DMS79 (cell line): ENCODE measurements around the gene ADISSP.

Experiments used
- DNase-seq: peaks from one replicate; lab custom pipeline; 2025; lab: John Stamatoyannopoulos, UW

ADISSP gene

GRCh38 chr20:3755269-3755668 lies 12.3 kb downstream of the ADISSP start:
- no peak for DNase-seq

DNA sequence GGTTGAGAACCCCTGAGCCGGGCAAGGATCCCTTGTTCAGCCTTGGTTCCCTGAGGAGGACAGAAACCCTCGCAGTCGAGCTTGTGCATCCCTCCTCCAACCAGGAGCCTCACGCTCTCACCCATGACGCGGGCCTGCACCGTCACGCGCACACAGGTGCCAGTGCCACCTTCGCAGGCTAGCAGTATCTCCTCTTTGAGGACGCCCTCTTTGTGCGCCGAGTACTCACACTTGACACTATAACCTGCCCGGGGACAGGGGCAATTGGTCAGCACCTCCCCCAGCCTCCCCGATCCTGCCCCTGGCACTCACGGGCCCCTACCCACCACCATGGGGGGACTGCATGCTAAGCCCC lies 13.3 kb downstream of the ADISSP start:
- no peak for DNase-seq

DNA sequence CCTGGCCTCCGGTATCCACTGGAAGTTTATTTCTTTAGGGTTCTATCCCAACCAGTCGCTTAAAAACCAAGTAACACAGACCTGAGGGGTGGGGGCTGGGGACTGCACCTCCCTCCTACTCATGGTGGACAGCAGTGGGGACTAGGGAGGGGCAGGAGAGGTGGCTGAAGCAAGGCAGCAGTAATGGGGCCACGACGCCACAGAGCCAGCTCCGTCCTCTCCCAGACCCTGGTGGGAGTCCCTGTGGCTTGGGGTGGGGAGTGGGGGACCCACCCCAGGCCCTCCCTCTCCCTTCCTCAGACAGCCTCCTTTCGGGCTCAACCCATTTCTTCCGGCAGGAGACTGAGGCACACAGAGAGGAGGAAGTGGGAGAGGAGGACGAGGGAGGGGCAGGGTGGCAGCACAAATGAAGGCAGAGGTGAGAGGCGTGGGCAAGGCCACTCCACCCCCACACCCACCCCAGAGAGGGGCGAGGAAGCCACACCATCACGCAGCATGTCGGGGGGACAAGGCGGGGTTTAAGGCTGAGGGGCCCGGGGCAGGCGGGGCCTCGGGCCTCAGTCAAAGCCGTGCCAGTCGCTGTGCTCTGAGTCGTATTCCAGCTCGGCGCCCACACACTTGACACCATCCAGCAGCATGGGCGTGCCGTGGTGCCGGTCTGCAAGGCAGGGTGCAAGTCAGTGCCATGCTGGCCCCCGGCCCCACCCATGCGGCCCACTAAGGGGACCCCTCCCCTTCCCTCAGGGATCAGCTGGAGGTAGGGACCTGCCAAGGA lies 13.9 kb downstream of the ADISSP start:
- no peak for DNase-seq

GRCh38 chr20:3753098-3753497 lies 14.5 kb downstream of the ADISSP start:
- DNase-seq = peak; percentile 41

GRCh38 chr20:3752386-3752759 lies 15.2 kb downstream of the ADISSP start:
- DNase-seq = no peak

- DNase-seq = peak; percentile 92
Measured at GRCh38 chr20:3751675-3752385, 15.7 kb downstream of the ADISSP start.

DNA sequence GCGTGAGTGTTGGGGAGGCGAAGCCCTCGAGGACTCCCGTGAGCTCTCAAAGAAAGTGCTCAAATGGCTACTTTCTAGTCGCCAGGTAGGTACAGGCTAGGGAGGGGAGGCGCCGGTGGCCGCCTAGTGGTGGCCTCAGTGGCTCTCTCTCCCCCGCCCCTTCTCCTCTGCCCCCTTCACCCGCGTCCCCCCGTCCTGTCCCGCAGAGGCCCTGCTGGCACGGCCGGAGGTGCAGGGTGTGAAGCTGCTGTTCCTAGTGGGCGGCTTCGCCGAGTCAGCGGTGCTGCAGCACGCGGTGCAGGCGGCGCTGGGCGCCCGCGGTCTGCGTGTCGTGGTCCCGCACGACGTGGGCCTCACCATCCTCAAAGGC lies 16.3 kb downstream of the ADISSP start:
- no peak for DNase-seq

- DNase-seq = peak; percentile 24
Measured at GRCh38 chr20:3749689-3750531, 17.6 kb downstream of the ADISSP start.

DNA sequence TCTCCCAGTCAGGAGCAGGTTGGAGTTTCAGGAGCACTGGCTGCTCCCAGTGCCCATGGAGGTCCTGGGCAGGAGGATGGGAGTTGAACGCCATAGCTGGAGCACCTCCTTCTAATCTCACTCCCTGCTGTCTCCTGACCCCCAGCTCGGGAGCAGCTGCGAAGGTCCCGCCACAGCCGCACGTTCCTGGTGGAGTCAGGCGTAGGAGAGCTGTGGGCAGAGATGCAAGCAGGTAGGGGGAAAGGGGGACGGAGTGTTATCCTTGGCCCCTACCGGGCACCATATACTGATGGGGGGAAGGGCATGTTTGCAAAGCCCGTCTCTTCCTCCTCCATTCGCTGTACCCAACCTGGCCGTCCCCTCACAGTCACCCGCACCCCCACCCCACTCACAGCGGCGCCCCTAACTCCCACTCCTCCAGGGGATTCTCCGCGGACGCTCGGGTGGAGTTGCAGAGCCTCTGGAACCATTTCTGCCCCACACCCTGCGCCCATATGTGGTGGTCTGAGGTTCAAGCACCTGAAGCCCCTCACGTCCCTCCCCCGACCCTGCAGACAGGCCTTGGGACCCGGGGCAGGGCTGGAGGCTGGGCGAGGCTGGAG lies 18.4 kb downstream of the ADISSP start:
- no peak for DNase-seq

DNA sequence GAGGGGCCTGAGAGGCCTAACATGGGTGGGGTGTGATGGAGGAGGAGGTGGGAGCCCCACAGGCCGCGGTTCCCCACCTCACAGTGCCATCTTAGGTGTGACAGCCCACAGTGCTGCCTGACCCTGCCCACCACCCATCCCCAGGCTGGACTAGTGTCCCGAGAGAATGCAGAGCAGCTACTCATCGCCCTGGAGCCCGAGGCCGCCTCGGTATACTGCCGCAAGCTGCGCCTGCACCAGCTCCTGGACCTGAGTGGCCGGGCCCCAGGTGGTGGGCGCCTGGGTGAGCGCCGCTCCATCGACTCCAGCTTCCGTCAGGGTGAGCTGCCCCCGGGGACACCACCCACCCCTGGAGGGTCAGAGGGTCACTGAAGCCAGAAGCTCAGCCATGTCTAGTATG lies 19.5 kb downstream of the ADISSP start:
- DNase-seq = no peak

DNA sequence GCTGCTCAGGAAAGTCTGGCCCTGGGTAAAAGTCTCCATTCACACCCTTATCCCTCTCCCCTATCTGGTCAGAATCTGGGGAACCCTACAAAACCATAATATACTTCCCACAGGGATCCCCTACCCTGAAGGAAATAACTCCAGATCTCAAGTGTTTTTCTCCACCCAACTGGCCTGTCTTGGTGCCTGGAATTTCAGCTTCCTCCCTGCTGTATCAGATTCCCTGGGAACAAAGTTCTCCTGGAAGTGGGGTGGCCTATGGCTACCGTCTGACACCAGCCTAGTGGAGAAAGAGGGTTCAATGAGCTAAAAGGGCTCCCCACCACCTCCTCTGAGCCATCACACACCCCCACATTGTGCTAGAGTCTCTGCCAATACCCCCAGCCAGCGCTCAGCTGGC lies 20.1 kb downstream of the ADISSP start:
- DNase-seq = no peak

DNA sequence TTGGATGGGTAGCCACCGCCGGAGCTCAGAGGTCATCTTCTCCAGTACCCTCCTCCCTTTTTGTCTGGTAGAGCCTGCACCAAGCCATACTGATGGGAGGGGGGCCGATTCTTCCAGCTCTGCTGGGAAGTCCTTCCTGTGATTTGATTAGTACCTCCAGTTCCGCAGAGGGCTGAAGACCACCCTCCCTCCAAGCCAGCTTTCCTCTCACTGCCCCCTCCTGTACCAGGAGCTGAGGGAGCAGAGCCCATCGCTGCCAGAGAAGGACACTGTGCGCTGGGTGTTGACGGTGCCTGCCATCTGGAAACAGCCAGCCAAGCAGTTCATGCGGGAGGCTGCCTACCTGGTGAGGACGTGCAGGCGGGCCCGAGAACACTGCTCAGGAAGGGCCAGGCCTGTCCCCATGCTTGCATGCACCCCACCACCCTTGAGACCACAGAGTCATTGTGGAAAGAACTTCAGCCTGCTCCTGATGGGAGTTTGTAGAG lies 21.8 kb downstream of the ADISSP start:
- no peak for DNase-seq

DNA sequence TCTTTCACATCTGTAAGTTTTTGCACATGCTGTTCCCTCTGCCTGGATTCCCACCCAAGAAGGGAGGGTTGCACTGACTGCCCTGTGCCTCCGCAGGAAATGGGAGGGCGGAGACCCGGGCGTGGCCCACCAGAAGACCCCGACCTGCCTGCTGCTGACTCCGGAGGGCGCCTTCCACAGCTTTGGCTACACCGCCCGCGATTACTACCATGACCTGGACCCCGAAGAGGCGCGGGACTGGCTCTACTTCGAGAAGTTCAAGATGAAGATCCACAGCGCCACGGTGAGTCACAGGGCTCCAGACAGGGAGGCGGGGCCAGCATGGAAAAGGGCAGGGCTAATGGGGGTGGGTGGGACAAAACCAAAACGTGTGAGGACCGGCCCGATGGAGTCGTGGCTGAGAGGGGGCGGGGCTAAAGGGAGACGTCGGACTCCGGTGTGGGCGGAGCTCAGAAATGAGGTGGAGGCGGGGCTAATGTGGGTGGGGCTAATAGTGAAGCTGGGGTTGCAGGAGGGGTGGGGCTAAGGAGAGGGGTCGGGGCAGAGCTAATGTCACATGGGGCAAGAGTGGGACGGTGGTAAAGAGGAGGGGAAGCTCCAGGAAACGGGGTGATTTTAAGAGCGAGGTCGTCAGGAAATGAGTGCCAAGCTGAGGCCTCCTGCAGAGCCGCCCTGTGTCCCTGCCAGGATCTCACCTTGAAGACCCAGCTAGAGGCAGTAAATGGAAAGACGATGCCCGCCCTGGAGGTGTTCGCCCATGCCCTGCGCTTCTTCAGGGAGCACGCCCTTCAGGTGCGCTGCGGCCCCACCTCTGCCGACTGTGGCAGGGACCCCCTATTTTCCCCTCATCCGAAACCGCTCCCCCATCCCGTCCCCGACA lies 22.5 kb downstream of the ADISSP start:
- no peak for DNase-seq

DNA sequence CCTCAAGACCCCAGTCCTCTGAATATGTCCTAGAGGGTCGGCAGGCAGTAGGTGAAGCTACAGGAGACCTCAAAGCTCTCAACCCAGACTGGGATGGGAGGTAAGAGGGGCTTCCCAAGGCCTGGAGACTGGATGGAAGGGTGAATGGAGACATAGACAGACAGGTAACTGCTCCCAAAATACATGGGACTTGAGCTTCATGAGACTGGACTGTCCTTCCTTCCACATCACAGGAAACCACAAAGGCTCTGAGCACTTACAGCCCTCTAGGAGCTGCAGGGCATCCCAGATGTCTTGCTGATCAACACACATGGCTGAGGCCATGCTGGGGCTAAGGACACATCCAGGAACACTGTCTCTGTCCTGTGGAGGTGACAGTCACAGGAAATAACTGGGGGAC lies 23.5 kb downstream of the ADISSP start:
- no peak for DNase-seq

GRCh38 chr20:3743251-3743650 lies 24.3 kb downstream of the ADISSP start:
- no peak for DNase-seq

GRCh38 chr20:3741836-3742458 lies 25.6 kb downstream of the ADISSP start:
- DNase-seq = no peak

DNA sequence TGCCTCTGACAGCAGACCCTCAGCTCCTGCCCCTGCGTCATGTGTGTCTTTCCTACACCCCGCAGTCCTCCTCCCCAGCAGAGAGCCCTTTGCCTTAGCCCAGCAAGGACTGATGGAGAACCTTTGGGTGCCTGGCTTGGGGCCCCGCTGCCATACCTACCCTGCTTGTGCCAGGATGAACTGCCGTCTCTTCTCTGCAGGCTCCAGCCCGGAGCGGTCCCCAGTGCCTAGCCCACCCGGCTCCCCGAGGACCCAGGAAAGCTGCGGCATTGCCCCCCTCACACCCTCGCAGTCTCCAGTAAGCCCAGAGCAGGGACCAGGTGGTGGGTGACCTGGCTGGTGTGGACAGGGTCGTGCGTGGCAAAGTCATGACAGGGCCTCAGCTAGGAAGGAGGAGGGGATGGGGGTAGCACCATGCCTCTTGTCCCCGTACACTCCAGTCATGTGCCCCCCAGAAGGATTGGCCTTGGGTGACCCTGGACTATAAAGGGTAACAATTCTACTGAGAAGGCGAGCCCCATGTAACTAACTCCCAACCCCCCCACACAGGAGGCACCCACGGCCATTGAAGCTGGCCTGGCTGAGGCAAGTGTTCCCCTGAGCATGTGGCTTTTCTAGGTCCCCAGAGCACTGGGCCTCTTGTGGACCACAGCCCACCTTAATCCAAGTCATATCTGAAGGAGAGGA lies 26.8 kb downstream of the ADISSP start:
- no peak for DNase-seq

DNA sequence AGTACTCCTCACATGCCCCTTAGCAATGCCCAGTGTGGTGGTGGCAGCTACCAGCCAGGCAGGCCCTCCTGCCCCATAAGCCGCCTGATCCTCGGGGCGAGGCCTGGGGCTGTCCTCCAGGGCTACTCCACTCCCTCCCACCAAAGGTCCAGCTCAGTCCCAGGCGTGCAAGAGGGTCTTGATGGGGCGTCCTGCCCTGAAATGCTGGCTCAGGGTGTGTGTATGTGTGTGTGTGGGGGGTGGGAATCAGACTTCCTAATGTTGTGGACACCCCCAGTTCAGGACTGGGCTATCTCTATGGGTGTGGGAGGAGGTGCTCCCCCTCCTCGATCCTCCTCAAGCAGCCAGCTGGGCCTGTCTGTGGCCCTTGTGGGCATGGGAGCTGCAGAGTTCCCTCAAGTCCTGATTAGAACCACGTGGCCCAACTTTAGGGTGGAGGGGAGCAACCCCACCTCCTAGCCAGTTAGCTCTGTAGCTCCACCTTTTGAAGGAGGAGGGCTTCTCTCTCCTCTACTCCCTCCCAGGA lies 27.6 kb downstream of the ADISSP start:
- DNase-seq = no peak

DNA sequence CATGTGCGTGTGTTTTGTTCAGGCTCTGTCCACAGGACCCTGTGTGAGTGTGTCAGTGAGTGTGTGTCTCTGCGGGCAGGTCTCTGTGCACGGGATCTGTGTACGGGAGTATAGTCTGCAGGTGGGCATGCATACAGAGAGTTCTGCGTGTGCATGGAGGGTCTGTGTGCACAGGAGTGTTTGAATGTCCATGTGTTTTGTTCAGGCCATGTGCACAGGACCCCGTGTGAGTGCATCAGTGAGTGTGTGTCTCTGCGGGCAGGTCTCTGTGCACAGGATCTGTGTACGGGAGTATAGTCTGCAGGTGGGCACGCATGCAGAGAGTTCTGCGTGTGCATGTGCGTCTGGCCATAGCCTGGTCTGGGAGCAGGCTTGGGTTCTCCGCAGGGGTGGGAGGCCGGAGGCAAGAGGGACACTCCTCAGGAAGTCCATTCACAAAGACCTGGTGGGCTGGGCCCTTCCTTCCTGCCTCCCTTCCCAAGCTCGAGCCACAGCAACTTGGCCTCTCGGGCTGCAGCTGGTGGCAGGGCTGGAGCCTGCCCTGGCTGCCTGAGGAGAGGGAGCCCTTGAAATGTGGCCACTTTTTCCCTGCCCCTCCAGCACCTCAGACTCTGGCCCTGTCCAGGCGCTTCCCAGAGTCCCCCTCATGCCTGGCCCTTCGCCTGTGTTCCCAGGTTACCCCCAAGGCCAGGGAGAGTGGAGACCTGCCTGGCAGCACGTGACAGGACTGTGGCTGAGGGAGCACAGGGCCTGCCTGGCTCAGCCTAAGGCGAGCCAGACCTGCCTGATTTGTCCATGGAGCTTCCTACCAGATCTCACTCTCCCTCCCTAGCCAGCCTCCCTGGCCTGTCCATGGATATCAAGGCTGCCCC lies 28.3 kb downstream of the ADISSP start:
- no peak for DNase-seq
